NCI-H748 (cell line): ENCODE data around the gene DDX10.

Experiments
- DNase-seq: peaks from one replicate; lab custom pipeline; 2025; ENCODE audit not compliant: unreplicated experiment; lab: John Stamatoyannopoulos, UW

The DDX10 gene

DNA sequence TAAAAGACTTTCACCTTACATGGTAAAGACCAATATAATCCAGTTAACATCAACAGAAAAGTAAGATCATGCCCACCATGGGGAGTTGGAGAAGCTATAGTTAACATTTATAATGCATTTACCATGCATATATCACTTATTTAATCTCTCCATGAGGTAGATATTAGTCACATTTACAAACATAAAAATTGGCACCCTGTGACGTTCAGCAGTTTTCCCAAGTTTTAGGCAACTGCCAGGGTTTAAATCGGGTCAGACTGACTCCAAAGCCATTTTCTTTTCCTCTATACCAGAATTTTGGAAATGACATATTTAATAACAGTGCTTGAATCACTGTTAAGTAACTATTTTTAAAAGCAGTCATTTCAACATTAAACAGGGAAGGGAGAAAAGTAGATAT is 266.3 kb downstream of the DDX10 start:
- DNase-seq = no peak

DNA sequence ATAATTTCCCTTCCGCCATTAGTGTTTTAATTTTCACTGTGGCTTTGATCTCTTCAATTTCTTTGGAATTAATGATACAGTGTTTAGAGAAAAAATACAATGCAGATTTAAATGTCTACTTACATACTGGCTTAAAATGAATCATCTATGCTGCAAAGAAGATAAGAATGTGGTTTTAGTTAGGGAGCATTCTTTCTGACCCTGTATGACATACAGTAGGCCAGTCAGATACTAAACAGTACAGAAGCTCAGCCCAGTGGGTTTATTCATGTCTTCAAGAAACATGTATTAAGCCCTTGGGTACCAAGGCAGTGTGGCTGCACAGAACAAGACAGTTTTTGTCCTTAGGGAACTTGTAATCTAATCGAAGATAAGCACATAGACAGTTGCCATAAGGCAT is 268.8 kb downstream of the DDX10 start:
- DNase-seq = no peak

DNA sequence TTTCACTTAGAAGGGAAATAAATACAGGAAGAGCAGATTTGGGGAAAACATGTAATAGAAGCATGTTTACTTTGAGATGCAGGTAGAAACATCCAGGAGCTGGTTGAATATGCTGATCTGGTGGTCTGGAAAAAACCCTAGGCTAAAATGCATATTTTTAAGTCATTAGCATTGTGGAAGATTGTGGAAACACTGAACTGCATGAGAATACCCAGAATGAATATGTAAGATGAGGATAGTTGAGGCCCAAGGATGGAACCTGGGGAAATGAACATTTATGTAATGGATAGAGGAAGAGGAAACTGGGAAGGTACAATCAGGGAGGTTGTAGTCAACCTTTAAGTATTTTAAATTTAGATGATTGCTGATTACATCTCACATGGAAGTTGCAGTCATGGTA is 269.4 kb downstream of the DDX10 start:
- no peak for DNase-seq

DNA sequence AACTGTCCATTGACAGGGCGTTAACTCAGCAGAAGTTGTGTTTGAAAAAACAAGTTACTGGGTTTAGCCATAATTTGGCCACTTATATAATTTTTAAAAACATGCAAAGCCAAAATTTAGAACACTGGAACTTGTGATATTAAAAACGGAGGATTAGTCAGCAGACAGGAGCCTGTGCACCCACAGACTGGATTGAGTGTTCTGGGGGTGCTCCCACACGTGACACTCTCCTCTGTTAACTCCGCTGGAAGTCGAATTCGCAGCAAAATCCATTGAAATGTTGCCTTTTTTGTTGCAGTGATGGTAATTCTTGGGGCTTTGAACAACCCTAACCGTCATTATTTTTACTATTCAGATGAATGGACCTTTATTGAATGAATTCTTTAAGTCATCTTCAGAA is 269.8 kb downstream of the DDX10 start:
- DNase-seq = no peak

DNA sequence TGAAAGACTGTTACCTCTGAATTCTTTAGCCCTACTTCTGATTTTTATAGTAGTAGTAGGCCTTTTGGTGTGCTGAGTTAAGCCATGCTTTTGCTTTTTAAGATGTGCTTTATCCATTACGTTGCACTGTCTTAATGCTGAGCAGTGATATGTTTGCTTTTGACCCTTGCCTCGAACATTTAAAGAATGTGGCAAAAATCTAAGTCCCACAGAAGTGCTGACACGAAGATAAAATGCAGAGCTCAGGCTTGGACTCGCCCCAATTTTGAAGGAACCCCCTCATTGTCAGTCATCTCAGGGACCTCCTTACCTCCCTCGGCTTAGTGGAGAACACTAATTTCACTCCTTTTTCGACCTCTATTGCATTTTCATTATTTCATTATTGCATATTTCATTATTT is 272.9 kb downstream of the DDX10 start:
- no peak for DNase-seq

DNA sequence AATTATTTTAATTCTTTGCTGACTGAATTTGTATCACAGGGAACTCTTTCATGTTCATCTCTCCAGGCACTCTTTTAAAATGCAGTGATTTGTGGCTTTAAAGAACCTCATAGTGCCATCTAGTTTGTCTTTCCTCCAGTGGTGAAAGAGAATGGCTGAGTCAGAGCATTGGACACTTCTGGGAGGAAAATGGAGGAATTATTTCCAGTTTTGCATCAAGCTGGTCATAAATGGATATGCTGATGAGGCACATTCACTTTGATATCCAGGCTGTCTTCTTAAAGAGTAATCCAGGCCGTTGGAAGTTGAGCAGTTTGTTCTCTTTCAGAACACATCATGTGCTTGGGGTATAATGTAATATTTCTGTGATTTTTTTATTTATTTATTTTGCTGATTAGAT is 273.7 kb downstream of the DDX10 start:
- no peak for DNase-seq

DNA sequence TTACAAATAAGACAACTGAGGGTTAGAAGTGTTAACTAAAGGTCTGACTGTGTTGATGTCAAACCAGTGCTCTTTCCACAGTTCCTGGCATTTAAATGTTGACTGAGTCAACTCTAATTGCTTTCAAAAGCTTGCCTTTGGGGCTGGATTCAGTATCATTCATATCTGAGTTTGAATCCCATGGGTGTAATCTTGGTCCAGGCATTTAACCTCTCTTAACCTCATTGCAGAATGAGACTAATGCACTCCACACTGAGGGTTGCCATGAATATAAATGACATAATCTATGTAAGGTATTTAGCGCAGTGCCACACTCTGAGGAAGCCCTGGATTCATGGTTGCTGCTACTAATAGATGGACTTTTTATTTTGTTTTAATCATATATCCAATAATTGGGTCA is 274.3 kb downstream of the DDX10 start:
- DNase-seq = no peak

DNA sequence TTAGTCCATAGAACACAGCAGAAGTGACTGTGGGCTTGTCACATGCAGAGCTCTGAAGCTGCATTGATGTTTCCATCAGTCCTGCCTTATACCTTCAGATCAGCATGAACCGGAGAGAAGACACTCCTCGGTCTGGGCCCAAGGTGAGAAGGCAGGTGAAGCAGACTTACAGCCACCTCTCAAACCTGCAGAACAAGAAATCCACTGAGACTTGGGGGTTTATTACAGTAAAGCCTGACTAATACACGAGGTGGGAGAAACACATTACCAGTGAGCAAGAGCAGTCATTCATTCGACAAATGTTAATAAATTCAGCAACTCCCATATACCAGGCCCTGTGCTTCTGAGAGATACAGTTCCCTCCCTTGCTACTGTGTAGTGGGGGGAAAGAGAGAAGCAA is 279.0 kb downstream of the DDX10 start:
- no peak for DNase-seq

DNA sequence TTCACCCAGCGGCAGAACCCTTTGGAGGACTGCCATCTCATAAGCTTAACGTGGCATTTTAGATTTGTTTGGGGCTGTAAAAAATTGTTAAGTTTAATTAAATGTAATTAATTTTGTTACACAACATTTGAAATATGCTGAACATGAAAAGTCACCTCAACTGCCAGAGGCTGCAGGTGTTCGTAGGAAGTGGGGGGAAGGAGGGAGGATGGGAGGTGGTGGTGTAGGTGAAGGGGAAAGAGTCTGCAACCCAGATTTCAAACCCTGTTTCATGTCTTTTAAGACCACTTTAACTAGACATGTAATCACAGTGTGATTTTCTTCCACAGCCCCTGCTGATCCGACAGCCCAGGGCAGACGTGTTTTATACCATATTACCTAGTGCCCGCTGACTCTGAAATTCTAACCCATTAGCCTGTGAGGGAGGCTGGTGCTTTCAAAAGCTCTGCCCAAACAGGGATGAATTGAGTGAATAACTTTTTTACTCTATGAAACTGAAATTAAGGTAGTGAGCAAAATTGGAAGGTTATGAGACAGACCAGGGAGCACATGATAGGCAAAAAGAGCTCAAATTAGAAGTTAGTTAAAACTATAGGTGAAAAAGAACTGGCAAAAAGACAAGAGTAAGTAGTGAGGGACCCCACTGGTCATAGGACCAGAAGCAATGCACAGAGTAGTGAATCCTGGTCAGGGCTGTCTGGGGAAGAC is 279.8 kb downstream of the DDX10 start:
- no peak for DNase-seq

DNA sequence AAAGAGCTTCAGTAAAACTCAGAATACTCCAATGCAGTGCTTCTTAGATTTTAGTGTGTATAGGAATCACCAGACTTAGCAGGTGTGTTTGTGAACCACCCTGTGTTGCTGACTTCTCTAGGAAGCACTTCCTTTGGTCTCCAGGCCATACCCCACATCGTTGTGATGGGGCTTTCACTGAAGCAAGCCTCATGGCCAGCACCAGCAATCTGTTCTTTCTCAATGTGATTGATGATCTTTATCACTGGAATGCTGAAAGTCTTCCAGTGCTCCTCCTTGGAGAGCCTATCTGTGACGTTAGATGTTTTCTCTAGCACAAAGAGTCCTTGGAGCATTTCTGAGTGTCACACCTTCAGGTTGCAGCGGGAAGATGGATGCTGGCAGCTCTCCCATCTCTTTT is 280.5 kb downstream of the DDX10 start:
- DNase-seq = no peak

DNA sequence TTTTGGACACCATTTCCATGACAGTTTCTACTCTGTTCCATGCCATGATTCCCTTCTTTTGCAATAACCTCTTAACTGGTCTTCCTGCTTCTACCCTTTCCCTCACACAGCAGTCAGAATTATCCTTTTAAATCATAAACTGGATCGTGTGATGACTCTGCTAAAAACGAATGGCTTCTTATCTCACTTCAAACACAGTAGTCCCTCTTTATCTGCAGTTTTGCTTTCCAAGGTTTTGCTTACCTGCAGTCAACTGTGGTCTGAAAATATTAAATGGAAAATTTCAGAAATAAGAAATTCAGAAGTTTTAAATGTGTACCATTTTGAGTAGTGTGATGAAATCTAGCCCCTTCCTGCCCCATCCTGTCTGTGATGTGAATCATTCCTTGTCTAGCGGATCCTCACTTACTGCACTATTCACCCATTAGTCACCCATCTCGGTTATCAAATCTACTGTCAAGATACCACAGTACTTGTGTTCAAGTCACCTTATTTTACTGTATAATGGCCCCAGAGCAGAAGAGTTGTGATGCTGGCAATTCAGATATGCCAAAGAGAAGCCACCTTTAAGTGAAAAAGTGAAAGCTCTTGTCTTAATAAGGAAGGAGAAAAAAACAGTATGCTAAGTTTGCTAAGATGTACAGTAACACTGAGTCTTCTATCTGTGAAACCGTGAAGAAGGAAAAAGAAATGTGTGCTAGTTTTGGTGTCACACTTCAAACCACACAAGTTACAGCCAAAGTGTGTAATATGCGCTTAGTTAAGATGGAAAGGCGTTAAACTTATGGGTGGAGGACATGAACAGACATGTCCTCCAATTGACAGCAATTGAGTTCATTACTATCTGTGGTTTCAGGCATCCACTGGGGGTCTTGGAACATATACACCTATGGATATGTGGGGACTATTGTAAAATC is 283.0 kb downstream of the DDX10 start:
- no peak for DNase-seq

DNA sequence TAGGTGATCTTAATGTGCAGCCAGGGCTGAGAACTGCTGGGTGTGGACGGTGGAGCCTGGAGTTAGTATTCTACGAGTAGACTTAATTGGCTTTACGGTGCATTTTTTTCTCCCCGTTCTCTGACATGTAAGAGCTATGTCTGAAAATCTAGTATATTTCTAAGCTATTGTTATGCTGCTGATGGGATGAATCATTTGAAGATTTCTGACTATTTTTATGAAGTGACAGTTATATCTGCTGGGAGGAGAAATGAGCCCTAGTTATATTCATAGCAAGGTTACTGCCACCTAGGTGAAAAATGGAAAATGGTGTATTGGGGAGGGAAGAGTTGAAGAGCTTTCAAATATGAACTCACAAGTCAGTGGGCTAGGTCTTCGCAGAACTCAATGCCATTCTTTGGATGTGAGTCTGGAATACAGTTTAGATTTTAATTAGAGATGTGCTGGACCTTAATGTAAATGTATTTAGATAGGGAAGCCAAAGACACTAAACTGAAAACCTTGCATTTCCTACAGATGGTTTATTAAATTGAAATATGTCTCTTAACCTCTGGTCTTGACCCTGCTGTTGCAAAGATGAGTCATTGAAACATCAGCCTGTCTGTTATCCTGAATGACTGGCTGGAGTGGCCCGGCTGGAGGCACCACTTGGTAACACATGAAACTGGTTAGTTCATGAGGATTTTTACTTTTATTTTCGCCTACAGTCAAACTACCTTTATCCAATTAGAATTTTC is 293.7 kb downstream of the DDX10 start:
- no peak for DNase-seq

DNA sequence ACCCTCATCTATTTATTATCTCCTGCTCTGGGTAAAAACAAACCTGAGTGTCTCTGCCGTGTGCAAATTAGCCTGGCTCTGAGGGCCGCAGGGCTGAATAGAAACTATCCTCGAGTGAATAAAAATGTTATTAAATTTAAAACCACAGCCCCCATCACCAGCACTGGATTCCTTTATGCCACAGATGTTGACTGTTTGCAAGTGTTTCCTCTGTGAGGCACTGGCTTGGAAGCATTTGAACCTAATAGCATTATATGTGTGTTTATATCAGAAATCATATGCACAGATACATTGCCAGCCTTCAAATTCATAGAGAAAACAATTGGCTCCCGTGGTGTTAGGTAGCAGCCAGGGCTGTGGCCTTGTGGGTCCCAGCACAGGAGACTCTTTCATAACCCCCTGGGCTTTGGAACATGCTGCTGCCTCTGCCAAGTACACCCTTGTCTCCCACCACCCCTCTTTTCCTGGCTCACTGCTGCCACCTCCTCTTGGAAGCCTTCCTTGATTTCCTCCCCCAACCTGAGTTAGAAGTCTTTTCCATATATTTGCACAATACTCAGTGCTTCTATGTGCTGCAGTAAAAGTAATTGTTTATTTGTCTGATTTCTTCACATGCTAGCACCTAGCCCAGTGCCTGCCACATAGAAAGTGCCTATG is 294.4 kb downstream of the DDX10 start:
- DNase-seq = no peak

DNA sequence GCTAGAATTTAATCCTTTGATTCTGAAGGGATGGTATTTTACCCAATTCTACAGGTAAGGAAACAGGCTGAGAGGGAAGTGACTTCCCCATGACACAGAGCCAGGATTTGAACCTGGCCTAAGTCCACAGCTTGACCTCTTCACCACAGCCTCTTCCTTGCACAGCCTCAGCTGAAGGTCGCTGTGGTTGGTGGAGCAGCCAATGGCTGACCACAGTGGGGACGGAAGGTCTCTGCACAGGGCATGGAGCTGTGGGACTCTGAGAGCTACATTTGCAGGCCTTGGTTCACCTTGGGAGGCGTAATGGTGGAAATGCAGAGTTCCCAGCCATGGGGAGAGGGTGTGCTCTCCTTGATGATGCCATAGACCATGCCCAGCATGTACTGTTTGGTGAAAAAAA is 295.0 kb downstream of the DDX10 start:
- no peak for DNase-seq

DNA sequence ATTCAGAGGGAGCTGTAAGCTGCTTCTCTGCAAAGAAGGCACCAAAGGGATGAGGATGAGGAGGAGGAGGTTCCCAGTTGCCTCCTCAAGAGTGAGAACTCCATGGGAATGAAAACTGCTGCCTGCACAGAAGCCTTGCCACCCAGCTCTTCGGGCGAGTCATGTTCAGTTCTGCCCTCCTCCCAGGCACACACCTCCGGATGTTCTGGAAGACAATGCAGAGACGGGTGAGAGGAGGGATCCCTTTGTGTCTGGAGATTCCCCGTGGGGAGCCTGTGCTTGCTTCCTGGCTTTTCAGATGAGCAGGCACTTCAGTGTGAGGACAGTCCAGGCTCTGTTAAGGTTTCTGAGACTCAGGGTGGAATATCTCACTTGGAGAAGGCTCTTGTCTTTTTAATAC is 295.6 kb downstream of the DDX10 start:
- DNase-seq = peak; percentile 9

DNA sequence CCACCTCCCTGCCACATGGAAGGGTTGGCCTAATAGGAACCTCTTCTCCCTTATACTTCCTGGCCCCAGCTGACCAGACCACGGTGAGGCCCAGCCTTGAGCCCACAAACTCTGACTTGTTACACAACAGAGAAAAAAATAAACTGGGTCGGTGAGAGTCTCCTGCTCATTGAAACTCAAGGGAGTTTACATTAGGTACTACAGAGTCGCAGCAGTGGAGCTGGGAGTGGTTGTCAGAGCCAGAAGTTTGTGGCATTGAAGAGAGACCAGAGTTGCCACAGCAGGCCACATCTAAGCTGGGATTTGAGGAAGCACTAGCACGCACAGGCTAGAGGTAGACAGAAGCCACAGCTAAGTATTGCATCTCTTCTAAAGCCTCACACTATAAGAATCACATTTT is 296.2 kb downstream of the DDX10 start:
- DNase-seq = no peak

DNA sequence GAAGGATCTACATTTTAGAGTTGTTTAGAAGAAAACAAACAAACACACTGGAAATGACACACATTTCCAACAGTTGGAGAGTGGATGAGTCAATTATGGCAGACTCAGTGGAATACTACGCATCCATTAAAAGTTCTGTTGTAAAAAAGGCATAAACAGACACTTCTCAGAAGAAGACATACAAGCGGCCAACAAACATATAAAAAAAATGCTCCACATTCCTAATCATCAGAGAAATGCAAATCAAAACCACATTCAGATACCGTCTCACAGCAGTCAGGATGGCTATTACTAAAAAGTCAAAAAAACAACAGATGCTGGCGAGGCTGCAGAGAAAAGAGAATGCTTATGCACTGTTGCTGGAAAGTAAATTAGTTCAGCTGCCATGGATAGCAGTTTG is 298.2 kb downstream of the DDX10 start:
- no peak for DNase-seq

DNA sequence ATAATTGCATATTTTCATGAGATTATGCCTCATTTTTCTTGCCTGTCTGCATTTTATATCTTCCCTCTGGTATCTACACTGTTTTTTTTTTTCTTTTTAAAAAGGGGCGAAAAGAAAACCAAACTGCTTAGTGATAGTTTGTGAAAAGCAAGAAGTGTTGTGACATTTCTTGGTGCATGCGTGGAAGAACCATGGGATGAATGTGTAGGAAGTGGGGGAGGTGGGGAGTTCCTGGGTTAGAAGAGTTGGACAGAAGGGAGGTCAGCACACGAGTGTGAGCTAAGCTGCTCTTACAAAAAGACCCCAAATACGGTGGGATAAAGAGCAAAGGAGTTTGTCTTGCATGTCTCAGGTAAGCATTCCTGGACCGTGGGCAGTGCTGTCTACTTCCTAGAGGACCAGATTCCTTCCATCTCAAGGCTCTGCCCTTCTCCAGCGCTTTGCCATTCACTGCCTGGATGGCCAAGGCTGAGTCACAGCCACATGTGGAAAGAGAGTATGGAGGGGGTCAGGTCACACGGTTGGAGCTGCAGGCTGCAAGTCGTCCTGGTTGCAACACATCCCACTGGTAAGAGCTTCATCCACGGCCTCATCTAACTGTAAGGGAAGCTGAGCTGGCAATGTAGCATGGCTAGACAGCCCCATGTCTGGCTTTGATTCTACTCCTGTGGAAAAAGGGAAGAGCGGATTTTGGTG is 300.6 kb downstream of the DDX10 start:
- no peak for DNase-seq

DNA sequence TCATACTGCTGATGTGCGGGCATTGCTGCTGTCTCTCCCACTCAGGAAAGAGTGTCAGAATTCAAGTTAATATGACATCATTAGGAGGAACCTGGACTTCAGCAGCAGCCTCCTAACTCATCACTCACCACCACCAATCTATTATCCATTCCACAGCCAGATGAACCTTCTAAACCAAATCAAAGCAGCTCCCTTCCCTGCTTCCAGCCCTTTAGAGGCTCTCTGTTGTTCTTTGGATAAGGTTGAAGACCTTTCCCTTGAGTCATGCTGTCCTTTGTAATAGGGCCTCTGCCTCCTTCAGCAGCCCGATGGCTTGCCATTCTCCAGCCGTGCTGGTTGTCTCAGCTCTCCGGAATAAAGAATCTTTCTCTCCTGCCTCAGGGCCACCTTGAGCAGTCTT is 301.3 kb downstream of the DDX10 start:
- no peak for DNase-seq

DNA sequence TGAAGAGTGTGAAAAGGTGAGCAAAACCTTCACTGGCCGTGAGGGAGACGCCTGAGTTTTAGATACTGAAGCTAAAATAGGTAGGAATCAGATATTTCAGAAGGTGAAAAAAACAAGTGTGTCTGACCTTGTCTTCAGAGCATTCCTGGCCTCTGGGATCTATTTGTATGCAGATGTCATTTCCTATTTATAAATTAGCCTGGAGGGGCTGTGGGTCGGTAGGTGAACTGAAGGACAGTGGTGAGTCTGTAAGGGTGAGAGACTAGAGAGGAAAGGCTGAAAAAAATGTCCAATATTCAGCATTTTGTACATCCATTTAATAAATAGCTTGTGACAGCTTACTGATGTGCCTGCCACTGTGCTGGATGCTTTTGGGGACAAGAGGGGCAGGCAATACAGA is 302.1 kb downstream of the DDX10 start:
- no peak for DNase-seq

DNA sequence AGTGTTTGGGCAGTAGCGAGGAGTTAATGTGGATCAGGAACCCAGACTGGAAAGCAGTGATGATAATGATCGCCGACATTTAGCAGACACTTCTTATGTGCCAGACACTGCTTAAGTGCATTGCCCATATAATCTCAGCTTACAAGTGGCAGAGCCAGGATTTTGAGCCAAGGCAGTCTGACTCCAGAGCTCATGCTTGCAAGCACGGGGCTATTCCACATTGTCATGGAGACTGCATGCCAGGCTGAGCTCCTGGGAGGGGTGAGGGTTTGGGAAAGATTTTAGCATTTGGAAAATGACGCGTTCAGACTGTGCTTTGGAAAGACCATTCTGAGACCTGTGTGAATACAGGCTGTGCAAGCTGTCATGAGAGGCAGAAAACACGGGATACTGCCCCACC is 302.7 kb downstream of the DDX10 start:
- no peak for DNase-seq
